CD4-positive, alpha-beta T cell treated with Interleukin-6 at 100 ng/mL for 8 hours (primary cell): ENCODE measurements around the gene WTAP.
"Not testable (repeated sequence)": the region's sequence is repeated elsewhere in the genome, so short reads cannot be mapped to it uniquely, and the experiment has no call there.

Experiments
- DNase-seq: peaks from one replicate; pipeline ENCODE4 v3.0.0-alpha.2; 2020; ENCODE audit warnings: mixed read lengths, low spot score

The WTAP gene

GRCh38 chr6:159726918-159727716 is at the start of gene WTAP:
WTAP (plus strand) TSS chr6:159727506; CDS start chr6:159736266, 8,760 bp downstream.
- peak; percentile 97 for DNase-seq

- no peak for DNase-seq
Measured at GRCh38 chr6:159677506-159678165, 49.7 kb upstream of the WTAP start.

GRCh38 chr6:159678574-159678973 is 48.7 kb upstream of the WTAP start:
- no peak for DNase-seq

DNA sequence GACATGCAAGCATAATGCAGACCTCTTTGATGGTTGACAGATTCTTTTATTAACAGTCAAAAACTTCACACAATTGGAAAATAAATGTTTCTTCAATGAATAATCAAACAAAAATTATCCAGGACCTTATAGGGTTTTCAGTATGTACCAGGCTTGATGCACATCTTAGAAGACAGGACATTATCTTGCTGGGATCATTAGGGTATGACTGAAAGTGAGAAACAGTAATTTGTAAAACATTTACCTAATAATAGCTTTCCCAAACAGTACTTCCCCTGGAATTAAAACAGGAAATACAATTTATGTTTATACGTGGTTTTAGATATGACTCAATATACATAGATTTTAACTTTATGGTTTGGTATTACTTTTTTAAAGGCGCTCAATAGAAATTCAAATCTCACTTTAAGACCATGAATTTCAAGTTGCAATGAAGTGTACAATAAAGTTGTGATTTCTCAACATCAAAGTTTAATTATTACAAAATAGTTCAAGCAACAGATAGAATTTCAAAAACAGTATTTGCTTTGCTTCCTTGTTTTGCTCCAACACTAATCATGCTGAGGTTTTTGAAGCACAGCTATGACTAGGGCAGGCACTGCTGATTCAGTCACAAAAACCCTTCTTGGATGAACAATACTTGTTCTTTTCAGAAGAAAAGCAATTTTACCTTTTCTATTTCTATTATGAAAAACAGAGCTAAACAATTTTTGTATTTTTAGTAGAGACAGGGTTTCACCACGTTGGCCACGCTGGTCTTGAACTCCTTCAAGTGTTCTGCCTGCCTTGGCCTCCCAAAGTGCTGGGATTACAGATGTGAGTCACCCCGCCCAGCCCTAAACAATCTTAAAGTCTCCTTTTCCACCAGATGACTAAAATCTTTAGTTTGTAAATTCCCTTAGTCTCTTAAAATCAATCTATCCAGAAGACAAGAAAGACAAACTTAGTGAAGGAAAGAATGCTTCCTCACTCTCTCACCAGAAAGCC is 47.9 kb upstream of the WTAP start:
- no peak for DNase-seq

- no peak for DNase-seq
Measured at GRCh38 chr6:159680104-159680503, 47.2 kb upstream of the WTAP start.

DNA sequence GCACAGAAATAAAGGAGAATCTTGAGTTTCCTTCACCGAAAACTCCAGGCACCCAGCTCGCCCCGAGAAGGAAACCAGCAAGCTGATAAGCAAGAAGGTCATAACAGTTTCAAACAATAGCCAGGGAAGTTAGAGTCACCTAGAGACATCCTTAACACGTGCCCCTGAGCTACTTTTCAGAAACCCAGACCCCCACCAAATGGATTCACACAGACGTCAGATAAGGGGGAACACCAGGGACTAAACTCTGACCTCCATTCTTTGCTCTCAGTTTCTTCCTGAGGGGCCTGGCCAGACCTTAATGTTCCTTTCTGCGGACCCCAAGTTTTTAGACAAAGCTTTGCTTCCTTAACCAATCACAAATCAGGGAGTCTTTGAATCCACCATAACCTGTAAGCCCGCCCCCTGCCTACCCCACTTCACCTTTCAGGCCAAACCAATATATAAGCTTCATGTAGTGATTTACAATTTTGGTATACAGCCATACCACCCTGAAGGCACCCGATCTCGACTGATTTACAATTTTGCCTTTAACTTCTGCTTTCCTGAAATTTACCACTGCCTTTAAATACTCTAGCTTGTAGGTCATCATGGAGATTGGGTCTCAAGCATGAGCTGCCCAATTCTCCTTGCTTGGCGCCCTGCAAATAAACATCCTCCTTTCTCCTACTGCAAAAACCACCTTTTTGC is 46.0 kb upstream of the WTAP start:
- DNase-seq = no peak

GRCh38 chr6:159682295-159682694 is 45.0 kb upstream of the WTAP start:
- no peak for DNase-seq

DNA sequence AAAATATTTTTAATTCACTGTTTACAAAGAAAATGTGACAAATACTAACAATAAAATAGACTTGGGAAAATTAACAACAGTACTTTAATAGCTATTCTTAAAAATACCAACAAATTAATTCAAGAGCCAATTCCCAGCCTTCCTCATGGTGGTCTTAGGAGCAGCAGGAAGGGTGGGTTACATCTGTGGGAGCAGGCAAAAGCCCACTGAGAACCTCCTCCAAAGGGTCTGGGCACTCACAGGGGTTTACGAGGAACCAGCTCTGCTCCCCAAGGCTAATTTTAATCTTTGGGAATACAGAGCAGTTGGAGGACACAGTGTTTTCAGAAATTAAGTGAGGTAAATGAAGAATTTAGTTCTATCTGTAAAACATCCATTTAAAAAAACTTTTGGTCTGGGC is 44.5 kb upstream of the WTAP start:
- no peak for DNase-seq

DNA sequence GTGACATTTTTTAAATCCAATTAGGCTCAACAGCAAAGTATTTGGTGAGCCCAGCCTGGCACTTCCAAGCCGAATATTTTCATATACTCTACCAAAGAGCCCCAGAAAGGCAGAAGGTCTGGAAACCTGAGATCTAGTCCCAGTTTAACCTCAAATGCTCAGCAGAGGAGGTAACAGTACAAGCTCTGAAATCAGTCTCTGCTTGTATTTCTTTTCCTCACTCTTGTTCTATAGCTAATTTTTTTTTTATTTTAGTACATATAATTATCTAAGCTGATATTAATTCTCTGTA is 43.3 kb upstream of the WTAP start:
- no peak for DNase-seq

- no peak for DNase-seq
Measured at GRCh38 chr6:159686040-159686439, 41.3 kb upstream of the WTAP start.

- no peak for DNase-seq
Measured at GRCh38 chr6:159686703-159687102, 40.6 kb upstream of the WTAP start.

DNA sequence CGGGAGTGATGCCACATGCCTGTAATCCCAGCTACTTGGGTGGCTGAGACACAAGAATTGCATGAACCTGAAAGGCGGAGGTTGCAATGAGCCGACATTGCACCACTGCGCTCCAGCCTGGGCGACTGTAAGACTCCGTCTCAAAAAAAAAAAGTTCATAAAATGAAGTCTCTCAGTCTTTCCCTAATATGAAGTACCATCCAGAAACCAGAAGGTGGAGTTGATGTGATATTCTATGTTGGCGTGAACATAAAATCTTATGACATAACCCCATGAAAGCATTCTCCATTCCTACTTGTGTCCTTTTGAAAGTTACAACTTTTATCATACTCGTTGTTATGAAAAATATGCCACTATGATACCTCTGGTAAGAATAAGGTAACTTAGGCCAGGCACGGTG is 40.0 kb upstream of the WTAP start:
- no peak for DNase-seq

DNA sequence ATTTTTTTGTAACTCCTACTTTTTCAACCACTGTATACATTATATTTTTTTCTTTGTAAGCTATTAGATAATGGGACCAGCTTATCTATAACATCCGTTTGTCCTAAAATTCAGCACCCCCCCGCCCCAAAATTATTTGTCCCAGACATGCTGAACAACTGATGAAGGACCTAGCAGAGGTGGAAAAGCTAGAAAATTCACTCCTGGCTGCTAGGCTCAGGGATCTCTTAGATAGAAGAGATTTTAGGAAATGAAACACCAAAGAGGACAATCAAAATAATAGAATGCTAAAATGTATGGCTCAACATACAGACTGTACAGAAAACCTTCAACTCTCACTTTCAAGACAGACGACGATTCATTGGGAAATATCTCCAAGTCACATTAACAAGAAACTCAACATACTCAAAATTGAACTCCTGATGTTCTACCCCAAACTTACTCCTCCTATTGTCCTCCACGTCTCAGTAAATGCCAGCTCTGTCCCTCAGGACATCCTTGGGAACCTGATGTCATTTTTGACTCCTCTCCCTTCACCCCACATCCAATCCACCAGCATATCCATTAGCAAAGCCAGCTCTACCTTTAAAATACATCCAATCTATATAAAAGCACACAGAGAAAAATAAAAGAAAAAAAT is 38.9 kb upstream of the WTAP start:
- no peak for DNase-seq

DNA sequence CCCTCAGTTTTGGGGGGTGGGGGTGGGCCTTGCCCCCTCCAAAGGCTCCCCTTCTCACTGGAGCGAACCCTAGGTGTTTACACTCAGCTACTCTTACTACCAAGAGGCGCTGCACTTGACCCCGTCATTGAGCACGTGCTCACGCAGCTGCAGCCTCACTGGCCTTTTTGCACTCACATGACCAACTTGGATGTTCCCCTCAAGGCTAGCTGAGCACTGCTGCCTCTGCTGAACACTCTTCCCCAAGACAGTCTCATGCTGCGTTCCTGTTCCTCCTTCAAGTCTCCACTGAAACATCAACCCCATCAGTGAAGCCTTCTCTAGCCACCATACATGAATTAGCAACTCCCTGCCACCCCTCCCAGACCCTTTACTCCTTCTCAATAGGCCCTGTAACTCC is 38.3 kb upstream of the WTAP start:
- no peak for DNase-seq

GRCh38 chr6:159690135-159690534 is 37.2 kb upstream of the WTAP start:
- DNase-seq = not testable (repeated sequence)

- peak; percentile 51 for DNase-seq
Measured at GRCh38 chr6:159691133-159691962, 36.0 kb upstream of the WTAP start.

- DNase-seq = no peak
Measured at GRCh38 chr6:159691963-159692287, 35.4 kb upstream of the WTAP start.

DNA sequence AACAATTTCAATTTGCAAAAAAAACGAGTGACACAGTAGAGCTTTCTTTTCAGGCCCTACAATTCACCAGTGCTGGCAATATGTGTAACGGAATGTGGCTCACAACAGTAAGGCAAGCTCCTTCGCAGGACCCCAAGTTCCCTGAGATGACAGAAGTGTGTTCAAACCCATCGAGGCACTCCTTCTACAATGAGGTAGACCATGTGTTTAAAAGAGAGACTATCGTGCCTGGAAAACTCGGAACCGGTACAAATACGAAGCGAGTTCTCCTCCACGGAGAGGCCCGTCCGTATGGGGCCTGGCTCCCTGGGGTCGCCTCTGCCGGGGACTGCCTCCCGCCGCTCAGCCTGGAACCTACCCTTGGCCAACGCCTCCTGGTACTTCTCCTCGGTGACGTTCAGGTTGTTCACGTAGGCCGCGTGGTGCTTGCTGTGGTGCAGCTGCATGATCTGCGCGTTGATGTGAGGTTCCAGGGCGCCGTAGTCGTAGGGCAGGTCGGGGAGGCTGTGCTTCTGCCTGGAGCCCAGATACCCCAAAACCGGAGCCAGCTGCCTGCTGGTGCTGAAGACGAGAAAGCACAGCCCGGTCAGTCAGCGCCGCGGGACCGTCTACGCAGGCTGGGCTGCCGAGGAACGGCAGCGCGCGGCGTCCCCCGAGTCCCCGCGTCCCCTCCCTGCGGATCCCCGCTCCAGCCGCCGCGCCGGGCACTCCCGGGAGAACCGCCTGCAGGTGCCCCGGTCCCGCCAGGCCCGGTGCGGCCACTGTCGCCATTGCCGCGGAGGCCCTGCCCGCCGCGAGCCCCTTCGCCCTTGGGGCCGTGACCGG is 34.8 kb upstream of the WTAP start:
- DNase-seq = peak; percentile 42

DNA sequence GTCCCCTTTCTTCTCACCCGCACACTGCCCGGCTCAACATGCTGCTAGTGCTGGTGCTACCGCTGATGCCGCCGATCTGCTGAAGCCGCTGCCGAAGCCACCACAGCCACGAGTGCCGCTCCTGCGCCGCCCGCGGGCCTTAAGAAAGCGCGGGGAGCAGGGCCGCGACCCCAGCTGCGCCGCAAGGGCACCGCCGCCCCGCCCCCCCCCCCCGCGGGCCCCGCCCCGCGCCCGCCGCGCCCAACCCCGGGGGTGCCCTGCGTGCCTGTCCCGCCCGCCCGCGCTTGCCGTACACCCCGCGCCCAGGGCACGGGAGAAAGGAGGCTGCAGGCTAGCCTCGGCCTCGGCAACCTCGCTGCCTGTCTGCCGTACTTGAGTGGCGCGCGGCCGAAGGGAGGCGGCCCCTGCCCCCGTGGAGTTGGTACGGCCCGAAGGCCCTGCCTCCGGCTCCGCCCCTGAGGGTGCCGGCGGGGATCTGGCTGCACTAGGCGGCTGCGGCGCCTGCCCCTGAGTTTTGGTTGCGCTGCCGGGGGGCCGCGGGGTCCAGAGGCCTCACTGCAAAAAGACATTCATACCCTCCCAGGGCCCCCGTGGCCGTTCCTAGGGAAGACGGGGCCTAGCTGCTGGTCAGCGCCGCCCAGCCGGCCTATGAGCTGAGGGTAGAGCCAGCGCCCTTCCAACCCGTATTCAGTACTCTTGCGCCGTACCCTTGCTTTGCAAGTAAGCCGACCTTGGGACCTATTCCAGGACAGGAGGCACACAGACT is 34.0 kb upstream of the WTAP start, which contains the start of gene SOD2:
TSS of gene SOD2 (minus strand) at position 114 of the 766 bp plus-strand sequence. CDS start at position 40, 74 bp downstream.
- peak; percentile 80 for DNase-seq
